HCT116 (cell line): ENCODE measurements around the gene CD200. TPM values are rescaled to one million over a fixed set of nuclear protein-coding genes. Genes with fewer than 3 reads are reported as not detected.

Experiments used
- ATAC-seq: fragments of 200-7000 bp; cut with Tn5 transposase; 2 replicates; pipeline ENCODE4 v1.9.1; 2020; ENCODE audit warnings: mild to moderate bottlenecking, moderate library complexity
- BruUV-seq: library from RNA; stranded (reverse); fragments of 400-500 nt; replicated peaks from 2 replicates; lab custom pipeline; 2021; lab: Mats Ljungman, UMichigan
- CTCF ChIA-PET: fragments of 300-600 bp; sonication (Branson Sonifier 250); formaldehyde crosslinking; loops from one replicate; lab custom pipeline; 2021; ENCODE audit warnings: antibody characterized with exemption; lab: Charles Lee
- POLR2A ChIA-PET: fragments of 300-600, 350-600 bp; sonication (Branson Sonifier 250); formaldehyde crosslinking; loops from one replicate; lab custom pipeline; 2021; ENCODE audit warnings: antibody characterized with exemption; lab: Charles Lee
- RAD21 ChIA-PET, 2 experiments: fragments of 300-600 bp; sonication (Branson Sonifier 250); formaldehyde crosslinking; loops; one replicate each; lab custom pipeline; 2023; ENCODE audit warnings: low total read pairs in 2 of 2; ENCODE audit not compliant: uncharacterized antibody in 2 of 2, unreplicated experiment in 2 of 2, low non-redundant PET in 1 of 2; lab: Charles Lee
- DNase-seq: peaks from one replicate; pipeline ENCODE4 v3.0.0-alpha.2; 2010; ENCODE audit warnings: low read depth, low spot score
- H2AFZ ChIP-seq: fragments of 200-600 bp; shearing (Covaris generic), sonication (generic); 2 replicates; pipeline ENCODE4 v1.6.1; 2017; ENCODE audit warnings: low read depth, mixed run types, mixed read lengths, antibody characterized with exemption, low read length; ENCODE audit not compliant: poor library complexity, severe bottlenecking
- H3K27ac ChIP-seq: 2 replicates; pipeline ENCODE4 v1.5.1; 2012; ENCODE audit warnings: low read depth, low read length
- H3K27me3 ChIP-seq: fragments of 200-600 bp; sonication (generic); 2 replicates; pipeline ENCODE4 v1.6.1; 2016; ENCODE audit warnings: mixed run types, low read length, mixed read lengths; ENCODE audit not compliant: insufficient read depth
- H3K36me3 ChIP-seq, 2 experiments: fragments of 200-500 bp in 1 of 2; fragments of 200-600 bp in 1 of 2; sonication (Bioruptor generic) in 1 of 2; sonication (generic) in 1 of 2; 2 replicates each; pipeline versions ENCODE4 v1.5.1 to v1.6.1; 2014 to 2016; ENCODE audit warnings: low read length in 2 of 2, inconsistent platforms in 1 of 2, mixed read lengths in 1 of 2, mixed run types in 1 of 2; ENCODE audit not compliant: insufficient read depth in 2 of 2, control insufficient read depth in 1 of 2
- H3K4me1 ChIP-seq, 2 experiments: fragments of 200-600 bp in 1 of 2; sonication (generic) in 1 of 2; 2 replicates each; pipeline versions ENCODE4 v1.5.1 to v1.6.1; 2012 to 2017; ENCODE audit warnings: low read length in 2 of 2, inconsistent platforms in 1 of 2, mild to moderate bottlenecking in 1 of 2, mixed read lengths in 1 of 2, mixed run types in 1 of 2, moderate library complexity in 1 of 2; ENCODE audit not compliant: insufficient read depth in 2 of 2, control insufficient read depth in 1 of 2
- H3K4me2 ChIP-seq: fragments of 200-600 bp; sonication (generic); 2 replicates; pipeline ENCODE4 v1.6.1; 2017; ENCODE audit warnings: mixed run types, low read length, mixed read lengths
- H3K4me3 ChIP-seq, 2 experiments: fragments of 200-600 bp in 1 of 2; sonication (generic) in 1 of 2; replicated peaks in 1 of 2; 2 replicates each; pipeline ENCODE4 v1.5.1; 2011 to 2016; ENCODE audit warnings: low read length in 2 of 2, control low read depth in 1 of 2, low read depth in 1 of 2, mild to moderate bottlenecking in 1 of 2, mixed read lengths in 1 of 2, mixed run types in 1 of 2
- H3K79me2 ChIP-seq: fragments of 200-600 bp; sonication (generic); 2 replicates; pipeline ENCODE4 v1.6.1; 2017; ENCODE audit warnings: mild to moderate bottlenecking, mixed run types, low read length, moderate library complexity, mixed read lengths; ENCODE audit not compliant: insufficient read depth
- H3K9ac ChIP-seq: fragments of 200-600 bp; sonication (generic); 2 replicates; pipeline ENCODE4 v1.6.1; 2016; ENCODE audit warnings: low read length, mixed read lengths
- H3K9me2 ChIP-seq: fragments of 200-600 bp; sonication (generic), shearing (Covaris generic); 2 replicates; pipeline ENCODE4 v1.6.1; 2017; ENCODE audit warnings: mixed run types, mild to moderate bottlenecking, moderate library complexity; ENCODE audit not compliant: insufficient read depth
- H3K9me3 ChIP-seq, 2 experiments: fragments of 200-500 bp in 1 of 2; fragments of 200-600 bp in 1 of 2; sonication (Bioruptor generic) in 1 of 2; sonication (generic) in 1 of 2; 2 replicates each; pipeline ENCODE4 v1.6.1; 2014 to 2017; ENCODE audit warnings: low read length in 2 of 2, mixed read lengths in 2 of 2, inconsistent platforms in 1 of 2, low read depth in 1 of 2, mild to moderate bottlenecking in 1 of 2, mixed run types in 1 of 2, moderate library complexity in 1 of 2; ENCODE audit not compliant: control insufficient read depth in 1 of 2, insufficient read depth in 1 of 2
- H4K20me1 ChIP-seq: fragments of 200-600 bp; sonication (generic), shearing (Covaris generic); 2 replicates; pipeline ENCODE4 v1.6.1; 2017; ENCODE audit warnings: mixed run types, mild to moderate bottlenecking, moderate library complexity; ENCODE audit not compliant: insufficient read depth
- POLR2AphosphoS5 ChIP-seq: IDR thresholded peaks from 2 replicates; pipeline ENCODE4 v1.6.1; 2011; ENCODE audit warnings: mild to moderate bottlenecking, low read depth, low read length, moderate library complexity
- ZFX ChIP-seq: fragments of 450-650 bp; IDR thresholded peaks from 2 replicates; pipeline ENCODE4 v1.6.1; 2017
- ZNF274 ChIP-seq: fragments of 200-500 bp; sonication (Bioruptor generic); IDR thresholded peaks from 2 replicates; pipeline ENCODE4 v1.6.1; 2014; ENCODE audit warnings: mild to moderate bottlenecking, low read depth, low read length, inconsistent platforms
- intact Hi-C: fragments of 100-400 bp; cut with micrococcal nuclease; formaldehyde crosslinking; loops from 2 replicates; pipeline ENCODE4 v1.10.0; 2022
- total RNA-seq: library from RNA; stranded (reverse); gene quantifications from one replicate; pipeline ENCODE4 v1.2.1, GENCODE V29; 2021; ENCODE audit not compliant: unreplicated experiment
- TF ChIP-seq, protein P1 (sequence below): IDR thresholded peaks from 2 replicates; pipeline ENCODE4 v1.6.1; 2012
- TF ChIP-seq, protein P2 (sequence below): IDR thresholded peaks from 2 replicates; pipeline ENCODE4 v1.6.1; 2011; ENCODE audit warnings: mild to moderate bottlenecking, low read length, moderate library complexity; ENCODE audit not compliant: insufficient replicate concordance; ENCODE audit errors: extremely low read depth
- TF ChIP-seq, protein P3 (sequence below): IDR thresholded peaks from 2 replicates; pipeline ENCODE4 v1.6.1; 2012; ENCODE audit warnings: low read depth
- TF ChIP-seq, protein P4 (sequence below), 3 experiments: fragments of 200-600 bp in 1 of 3; sonication (generic) in 1 of 3; IDR thresholded peaks in 2 of 3; conservative IDR thresholded peaks in 1 of 3; 2 replicates each; pipeline ENCODE4 v1.5.1; 2012 to 2017; ENCODE audit warnings: low read depth in 2 of 3, low read length in 2 of 3, antibody characterized with exemption in 1 of 3, borderline replicate concordance in 1 of 3, control low read depth in 1 of 3, mild to moderate bottlenecking in 1 of 3, mixed read lengths in 1 of 3, mixed run types in 1 of 3, moderate library complexity in 1 of 3; ENCODE audit not compliant: insufficient read depth in 1 of 3
- TF ChIP-seq, protein P5 (sequence below): IDR thresholded peaks from 2 replicates; pipeline ENCODE4 v1.6.1; 2012

Gene CD200
- total RNA-seq, 1 experiment from 2014 or later, result not detected

DNA sequence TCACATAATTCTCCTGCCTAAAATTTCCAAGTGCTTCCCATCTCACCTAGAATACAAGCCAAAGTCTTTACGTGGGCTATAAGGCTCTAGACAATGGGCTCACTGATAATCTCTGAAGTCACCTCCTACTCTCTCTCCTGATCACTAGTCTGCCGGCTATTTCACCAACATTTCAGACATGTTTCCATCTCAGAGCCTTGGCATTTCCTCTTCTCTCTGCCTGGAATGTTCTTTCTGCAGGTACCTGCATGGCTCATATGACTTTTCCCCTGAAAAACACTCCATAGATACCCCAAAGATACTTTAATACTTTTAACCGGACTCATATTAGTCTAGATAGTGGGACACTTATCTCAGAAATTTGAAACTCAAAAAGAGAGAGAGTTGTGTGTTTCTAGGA lies 32.7 kb downstream of the CD200 start:
- intact Hi-C loops, result no loop called here
- RAD21 ChIA-PET, result no interaction called here
- H3K9ac ChIP-seq, result no peak overlapping the region
- no peaks in the 10 kb centered on the region for H3K4me1 ChIP-seq
- no TSS peak for BruUV-seq
- no peak overlapping the region for H3K4me2 ChIP-seq
- H3K9me3 ChIP-seq, result no peaks in the 10 kb centered on the region
- POLR2A ChIA-PET, result no interaction called here
- H3K79me2 ChIP-seq, result no peaks in the 10 kb centered on the region
- no peak overlapping the region for H3K27ac ChIP-seq
- no peaks in the 10 kb centered on the region for H4K20me1 ChIP-seq
- no peaks in the 10 kb centered on the region for H3K27me3 ChIP-seq
- TF ChIP-seq ZFX, result no peak
- TF ChIP-seq, protein P1, sequence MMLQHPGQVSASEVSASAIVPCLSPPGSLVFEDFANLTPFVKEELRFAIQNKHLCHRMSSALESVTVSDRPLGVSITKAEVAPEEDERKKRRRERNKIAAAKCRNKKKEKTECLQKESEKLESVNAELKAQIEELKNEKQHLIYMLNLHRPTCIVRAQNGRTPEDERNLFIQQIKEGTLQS, result no peak
- no peak for TF ChIP-seq ZNF274
- TF ChIP-seq, protein P2, sequence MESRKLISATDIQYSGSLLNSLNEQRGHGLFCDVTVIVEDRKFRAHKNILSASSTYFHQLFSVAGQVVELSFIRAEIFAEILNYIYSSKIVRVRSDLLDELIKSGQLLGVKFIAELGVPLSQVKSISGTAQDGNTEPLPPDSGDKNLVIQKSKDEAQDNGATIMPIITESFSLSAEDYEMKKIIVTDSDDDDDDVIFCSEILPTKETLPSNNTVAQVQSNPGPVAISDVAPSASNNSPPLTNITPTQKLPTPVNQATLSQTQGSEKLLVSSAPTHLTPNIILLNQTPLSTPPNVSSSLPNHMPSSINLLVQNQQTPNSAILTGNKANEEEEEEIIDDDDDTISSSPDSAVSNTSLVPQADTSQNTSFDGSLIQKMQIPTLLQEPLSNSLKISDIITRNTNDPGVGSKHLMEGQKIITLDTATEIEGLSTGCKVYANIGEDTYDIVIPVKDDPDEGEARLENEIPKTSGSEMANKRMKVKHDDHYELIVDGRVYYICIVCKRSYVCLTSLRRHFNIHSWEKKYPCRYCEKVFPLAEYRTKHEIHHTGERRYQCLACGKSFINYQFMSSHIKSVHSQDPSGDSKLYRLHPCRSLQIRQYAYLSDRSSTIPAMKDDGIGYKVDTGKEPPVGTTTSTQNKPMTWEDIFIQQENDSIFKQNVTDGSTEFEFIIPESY, result no peak
- CTCF ChIA-PET, result no interaction called here
- H3K36me3 ChIP-seq, result no peaks in the 10 kb centered on the region
- no peaks in the 10 kb centered on the region for H3K9me2 ChIP-seq
- no peak overlapping the region for H3K4me3 ChIP-seq
- no peak overlapping the region for H2AFZ ChIP-seq
- DNase-seq (no peak), ATAC-seq (no peak)

DNA sequence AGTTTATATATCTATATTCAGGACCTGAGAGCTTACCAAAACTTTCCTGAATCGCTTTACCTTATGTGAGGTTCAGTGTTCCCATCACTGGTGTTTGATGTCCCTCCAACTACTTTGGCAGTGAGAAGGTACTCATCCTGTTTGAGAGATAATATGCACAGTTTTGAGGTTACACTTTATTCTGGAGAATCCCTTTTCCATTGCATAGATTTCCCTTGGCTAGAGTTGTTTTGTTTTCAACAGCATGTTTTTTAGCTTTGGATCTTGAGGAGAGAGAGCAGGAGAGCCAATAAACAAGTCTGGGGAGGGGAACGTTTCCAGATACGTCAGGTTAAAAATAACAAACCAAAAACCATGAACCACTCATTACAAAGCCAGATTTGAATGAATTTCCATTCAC lies 33.6 kb downstream of the CD200 start:
- H3K36me3 ChIP-seq, result no peaks in the 10 kb centered on the region
- ChIA-PET POLR2A (no interaction called here), RAD21 (no interaction called here), CTCF (no interaction called here)
- DNase-seq, result no peak
- no peak overlapping the region for H3K4me3 ChIP-seq
- H3K9me3 ChIP-seq, result no peaks in the 10 kb centered on the region
- H3K79me2 ChIP-seq, result no peaks in the 10 kb centered on the region
- H4K20me1 ChIP-seq, result no peaks in the 10 kb centered on the region
- intact Hi-C loops, result no loop called here
- H3K4me2 ChIP-seq, result no peak overlapping the region
- no peak overlapping the region for H3K9ac ChIP-seq
- H3K9me2 ChIP-seq, result no peaks in the 10 kb centered on the region
- no TSS peak for BruUV-seq
- H3K4me1 ChIP-seq, result no peaks in the 10 kb centered on the region
- H3K27ac ChIP-seq, result no peak overlapping the region
- ATAC-seq, result no peak
- no peak overlapping the region for H2AFZ ChIP-seq
- no peaks in the 10 kb centered on the region for H3K27me3 ChIP-seq
- TF ChIP-seq, protein P3, sequence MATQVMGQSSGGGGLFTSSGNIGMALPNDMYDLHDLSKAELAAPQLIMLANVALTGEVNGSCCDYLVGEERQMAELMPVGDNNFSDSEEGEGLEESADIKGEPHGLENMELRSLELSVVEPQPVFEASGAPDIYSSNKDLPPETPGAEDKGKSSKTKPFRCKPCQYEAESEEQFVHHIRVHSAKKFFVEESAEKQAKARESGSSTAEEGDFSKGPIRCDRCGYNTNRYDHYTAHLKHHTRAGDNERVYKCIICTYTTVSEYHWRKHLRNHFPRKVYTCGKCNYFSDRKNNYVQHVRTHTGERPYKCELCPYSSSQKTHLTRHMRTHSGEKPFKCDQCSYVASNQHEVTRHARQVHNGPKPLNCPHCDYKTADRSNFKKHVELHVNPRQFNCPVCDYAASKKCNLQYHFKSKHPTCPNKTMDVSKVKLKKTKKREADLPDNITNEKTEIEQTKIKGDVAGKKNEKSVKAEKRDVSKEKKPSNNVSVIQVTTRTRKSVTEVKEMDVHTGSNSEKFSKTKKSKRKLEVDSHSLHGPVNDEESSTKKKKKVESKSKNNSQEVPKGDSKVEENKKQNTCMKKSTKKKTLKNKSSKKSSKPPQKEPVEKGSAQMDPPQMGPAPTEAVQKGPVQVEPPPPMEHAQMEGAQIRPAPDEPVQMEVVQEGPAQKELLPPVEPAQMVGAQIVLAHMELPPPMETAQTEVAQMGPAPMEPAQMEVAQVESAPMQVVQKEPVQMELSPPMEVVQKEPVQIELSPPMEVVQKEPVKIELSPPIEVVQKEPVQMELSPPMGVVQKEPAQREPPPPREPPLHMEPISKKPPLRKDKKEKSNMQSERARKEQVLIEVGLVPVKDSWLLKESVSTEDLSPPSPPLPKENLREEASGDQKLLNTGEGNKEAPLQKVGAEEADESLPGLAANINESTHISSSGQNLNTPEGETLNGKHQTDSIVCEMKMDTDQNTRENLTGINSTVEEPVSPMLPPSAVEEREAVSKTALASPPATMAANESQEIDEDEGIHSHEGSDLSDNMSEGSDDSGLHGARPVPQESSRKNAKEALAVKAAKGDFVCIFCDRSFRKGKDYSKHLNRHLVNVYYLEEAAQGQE, result no peak
- TF ChIP-seq, protein P4, sequence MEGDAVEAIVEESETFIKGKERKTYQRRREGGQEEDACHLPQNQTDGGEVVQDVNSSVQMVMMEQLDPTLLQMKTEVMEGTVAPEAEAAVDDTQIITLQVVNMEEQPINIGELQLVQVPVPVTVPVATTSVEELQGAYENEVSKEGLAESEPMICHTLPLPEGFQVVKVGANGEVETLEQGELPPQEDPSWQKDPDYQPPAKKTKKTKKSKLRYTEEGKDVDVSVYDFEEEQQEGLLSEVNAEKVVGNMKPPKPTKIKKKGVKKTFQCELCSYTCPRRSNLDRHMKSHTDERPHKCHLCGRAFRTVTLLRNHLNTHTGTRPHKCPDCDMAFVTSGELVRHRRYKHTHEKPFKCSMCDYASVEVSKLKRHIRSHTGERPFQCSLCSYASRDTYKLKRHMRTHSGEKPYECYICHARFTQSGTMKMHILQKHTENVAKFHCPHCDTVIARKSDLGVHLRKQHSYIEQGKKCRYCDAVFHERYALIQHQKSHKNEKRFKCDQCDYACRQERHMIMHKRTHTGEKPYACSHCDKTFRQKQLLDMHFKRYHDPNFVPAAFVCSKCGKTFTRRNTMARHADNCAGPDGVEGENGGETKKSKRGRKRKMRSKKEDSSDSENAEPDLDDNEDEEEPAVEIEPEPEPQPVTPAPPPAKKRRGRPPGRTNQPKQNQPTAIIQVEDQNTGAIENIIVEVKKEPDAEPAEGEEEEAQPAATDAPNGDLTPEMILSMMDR (IDR thresholded peaks at IDR 0.05 in 2 of 3, conservative IDR thresholded peaks at IDR 0.05 in 1 of 3; ENCODE audit: borderline replicate concordance in 1 of 3, insufficient read depth in 1 of 3, low read depth in 2 of 3, low read length in 2 of 3), result no peak
- TF ChIP-seq POLR2AphosphoS5 (no peak), ZNF274 (no peak)
- TF ChIP-seq, protein P5, sequence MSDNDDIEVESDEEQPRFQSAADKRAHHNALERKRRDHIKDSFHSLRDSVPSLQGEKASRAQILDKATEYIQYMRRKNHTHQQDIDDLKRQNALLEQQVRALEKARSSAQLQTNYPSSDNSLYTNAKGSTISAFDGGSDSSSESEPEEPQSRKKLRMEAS, result no peak
